ENCODE data around the gene MARVELD3. TPM values are rescaled to one million over a fixed set of nuclear protein-coding genes. Genes with fewer than 3 reads are reported as not detected.
"Not testable (repeated sequence)": the region's sequence is repeated elsewhere in the genome, so short reads cannot be mapped to it uniquely, and the experiment has no call there.

Gene MARVELD3
- total RNA-seq, 1 experiment from 2014 or later: 0.22 TPM

GRCh38 chr16:71672803-71673581 lies 47.0 kb downstream of the MARVELD3 start:
- DNase-seq: no peak
- H3K27me3 ChIP-seq: no peaks in the 10 kb centered on the region
- no peaks in the 10 kb centered on the region for H3K9me3 ChIP-seq (replicated peaks)
- peaks cover 15% of the 10 kb centered on the region for H3K36me3 ChIP-seq
- no peak overlapping the region for H3K4me3 ChIP-seq
- no peak overlapping the region for H3K27ac ChIP-seq
- H3K4me1 ChIP-seq: no peaks in the 10 kb centered on the region; the same call in 1 of the 2 replicates

GRCh38 chr16:71673582-71673973 lies 47.6 kb downstream of the MARVELD3 start:
- H3K27ac ChIP-seq: no peak overlapping the region
- no peak for DNase-seq
- H3K27me3 ChIP-seq: no peaks in the 10 kb centered on the region
- no peak overlapping the region for H3K4me3 ChIP-seq
- no peaks in the 10 kb centered on the region; the same call in 1 of the 2 replicates for H3K4me1 ChIP-seq
- H3K36me3 ChIP-seq: peaks cover 15% of the 10 kb centered on the region
- H3K9me3 ChIP-seq (replicated peaks): no peaks in the 10 kb centered on the region

DNA sequence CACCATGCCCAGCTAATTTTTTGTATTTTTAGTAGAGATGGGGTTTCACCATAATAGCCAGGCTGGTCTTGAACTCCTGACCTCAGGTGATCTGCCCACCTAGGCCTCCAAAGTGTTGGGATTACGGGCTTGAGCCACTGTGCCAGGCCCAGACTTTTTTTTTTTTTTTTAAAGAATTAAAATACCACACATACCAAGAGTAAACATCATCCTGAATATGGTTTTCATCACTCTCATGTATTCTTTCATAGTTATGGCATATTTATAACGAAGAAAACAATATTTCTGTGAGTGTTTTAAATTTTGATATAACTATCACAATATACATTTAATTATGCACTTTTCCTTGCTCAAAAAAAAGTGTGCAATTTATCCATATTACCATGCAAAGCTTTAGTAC lies 48.2 kb downstream of the MARVELD3 start:
- H3K4me1 ChIP-seq: no peaks in the 10 kb centered on the region; the same call in 1 of the 2 replicates
- H3K36me3 ChIP-seq: peaks cover 15% of the 10 kb centered on the region
- no peak overlapping the region for H3K27ac ChIP-seq
- H3K4me3 ChIP-seq: no peak overlapping the region
- DNase-seq: no peak
- H3K27me3 ChIP-seq: no peaks in the 10 kb centered on the region
- H3K9me3 ChIP-seq (replicated peaks): no peaks in the 10 kb centered on the region

GRCh38 chr16:71675380-71675779 lies 49.4 kb downstream of the MARVELD3 start:
- DNase-seq: no peak
- Histone ChIP-seq H3K27ac (no peak overlapping the region), H3K9me3 (replicated peaks) (no peaks in the 10 kb centered on the region), H3K36me3 (peaks cover 12% of the 10 kb centered on the region; the same call in 1 of the 2 replicates), H3K4me1 (no peaks in the 10 kb centered on the region; the same call in 1 of the 2 replicates), H3K27me3 (no peaks in the 10 kb centered on the region), H3K4me3 (no peak overlapping the region)

- no peaks in the 10 kb centered on the region for H3K9me3 ChIP-seq (replicated peaks)
- no peaks in the 10 kb centered on the region for H3K27me3 ChIP-seq
- no peaks in the 10 kb centered on the region; the same call in 1 of the 2 replicates for H3K4me1 ChIP-seq
- H3K27ac ChIP-seq: peak overlapping the region; percentile 34
- no peak overlapping the region for H3K4me3 ChIP-seq
- DNase-seq: peak; percentile 61 to 82
- H3K36me3 ChIP-seq: peaks cover 12% of the 10 kb centered on the region; the same call in 1 of the 2 replicates
Observed at GRCh38 chr16:71676236-71676635, 50.3 kb downstream of the MARVELD3 start.

- no peaks in the 10 kb centered on the region for H3K9me3 ChIP-seq (replicated peaks)
Observed at GRCh38 chr16:71681360-71681759, 55.4 kb downstream of the MARVELD3 start.

GRCh38 chr16:71684280-71684679 lies 58.3 kb downstream of the MARVELD3 start:
- not testable (repeated sequence) for H3K27me3 ChIP-seq; H3K9me3 ChIP-seq (replicated peaks); DNase-seq; H3K4me3 ChIP-seq; H3K27ac ChIP-seq; H3K36me3 ChIP-seq; H3K4me1 ChIP-seq

More at GRCh38 chr16:71681360-71681759, 55.4 kb downstream of the MARVELD3 start:
- Histone ChIP-seq H3K4me3 (no peak overlapping the region), H3K27me3 (no peaks in the 10 kb centered on the region), H3K36me3 (no peaks in the 10 kb centered on the region; the same call in 1 of the 2 replicates), H3K4me1 (no peaks in the 10 kb centered on the region; the same call in 1 of the 2 replicates), H3K27ac (no peak overlapping the region)
- no peak for DNase-seq

Other genes with a start within 250 kb of the MARVELD3 start
- gene TLE7, start 184.1 kb upstream of the MARVELD3 start, total RNA-seq (2014; rRNA removed; shearing (Covaris generic)): not detected in 2 replicates
- gene ZNF23, start 163.9 kb upstream of the MARVELD3 start, total RNA-seq (2014; rRNA removed; shearing (Covaris generic)): 4.4 and 6.2 TPM in 2 replicates
- gene ZNF19, start 136.9 kb upstream of the MARVELD3 start, total RNA-seq (2014; rRNA removed; shearing (Covaris generic)): 1.1 and 2.4 TPM in 2 replicates
- 0.61 and 0.71 TPM in 2 replicates for gene CHST4, start 99.8 kb upstream of the MARVELD3 start, total RNA-seq (2014; rRNA removed; shearing (Covaris generic))
- not detected in 2 replicates for gene TAT, start 49.1 kb upstream of the MARVELD3 start, total RNA-seq (2014; rRNA removed; shearing (Covaris generic))
- 7.4 and 8.3 TPM in 2 replicates for gene PHLPP2, start 98.5 kb downstream of the MARVELD3 start, total RNA-seq (2014; rRNA removed; shearing (Covaris generic))
- gene AP1G1, start 182.7 kb downstream of the MARVELD3 start, total RNA-seq (2014; rRNA removed; shearing (Covaris generic)): 40.9 and 46.3 TPM in 2 replicates
- gene ATXN1L, start 219.8 kb downstream of the MARVELD3 start, total RNA-seq (2014; rRNA removed; shearing (Covaris generic)): 13.9 and 15.3 TPM in 2 replicates

All from SJCRH30 (cell line).